GM18508 (cell line): ENCODE data around the gene OR10A7.
"Not testable (repeated sequence)": the region's sequence is repeated elsewhere in the genome, so short reads cannot be mapped to it uniquely, and the experiment has no call there.

ENCODE experiments used
- ATAC-seq: cut with Tn5 transposase; IDR thresholded peaks from one replicate; pipeline ENCODE4 v1.9.1; 2021; ENCODE audit warnings: moderate number of reproducible peaks; ENCODE audit not compliant: insufficient read depth, unreplicated experiment

Gene OR10A7

GRCh38 chr12:55220725-55221124 lies at the start of gene OR10A7:
OR10A7 (plus strand) TSS chr12:55221025; CDS start chr12:55221025, 0 bp downstream.
- ATAC-seq: no peak

GRCh38 chr12:55171445-55171844 lies 49.4 kb upstream of the OR10A7 start:
- no peak for ATAC-seq

GRCh38 chr12:55171846-55172245 lies 49.0 kb upstream of the OR10A7 start:
- ATAC-seq: not testable (repeated sequence)

GRCh38 chr12:55172686-55173085 lies 48.1 kb upstream of the OR10A7 start:
- no peak for ATAC-seq

- ATAC-seq: no peak
Observed at GRCh38 chr12:55173456-55173855, 47.4 kb upstream of the OR10A7 start.

GRCh38 chr12:55188573-55188972 lies 32.3 kb upstream of the OR10A7 start:
- ATAC-seq: no peak

GRCh38 chr12:55188974-55189556 lies 31.8 kb upstream of the OR10A7 start:
- peak; percentile 76 for ATAC-seq

- ATAC-seq: no peak
Observed at GRCh38 chr12:55194382-55194781, 26.4 kb upstream of the OR10A7 start.

- no peak for ATAC-seq
Observed at GRCh38 chr12:55226523-55226922, 5.7 kb downstream of the OR10A7 start.

- no peak for ATAC-seq
Observed at GRCh38 chr12:55227643-55228042, 6.8 kb downstream of the OR10A7 start.

- ATAC-seq: no peak
Observed at GRCh38 chr12:55244309-55244708, 23.5 kb downstream of the OR10A7 start, which contains the start of gene OR6C74. OR6C74 (plus strand) TSS chr12:55244609; CDS start chr12:55247288, 2,679 bp downstream.

GRCh38 chr12:55246159-55246558 lies 25.3 kb downstream of the OR10A7 start:
- ATAC-seq: no peak

GRCh38 chr12:55250944-55251343 lies 30.1 kb downstream of the OR10A7 start:
- ATAC-seq: no peak

- ATAC-seq: no peak
Observed at GRCh38 chr12:55253281-55253680, 32.5 kb downstream of the OR10A7 start.

GRCh38 chr12:55256831-55257230 lies 36.0 kb downstream of the OR10A7 start:
- no peak for ATAC-seq

- ATAC-seq: no peak
Observed at GRCh38 chr12:55258303-55258702, 37.5 kb downstream of the OR10A7 start.
